Neutrophil (primary cell): Measurements from ENCODE around the gene CRAMP1.
"Not testable (repeated sequence)": the region's sequence is repeated elsewhere in the genome, so short reads cannot be mapped to it uniquely, and the experiment has no call there.

Experiments
- H3K27ac ChIP-seq: fragments of 200-600 bp; sonication (generic); 2 replicates; pipeline ENCODE4 v1.5.1; 2016; ENCODE audit warnings: mild to moderate bottlenecking, moderate library complexity
- H3K27me3 ChIP-seq: fragments of 200-600 bp; sonication (generic); 2 replicates; pipeline ENCODE4 v1.6.0; 2016; ENCODE audit warnings: mild to moderate bottlenecking
- H3K36me3 ChIP-seq: fragments of 200-600 bp; sonication (generic); 2 replicates; pipeline ENCODE4 v1.5.1; 2017
- H3K4me1 ChIP-seq, 2 experiments: fragments of 200-600 bp in 1 of 2; sonication (generic) in 1 of 2; 1 replicate in 1 of 2; 2 replicates in 1 of 2; pipeline versions ENCODE4 v1.5.1 to v1.6.1; 2013 to 2016; ENCODE audit warnings: low read depth in 1 of 2, low read length in 1 of 2, mild to moderate bottlenecking in 1 of 2, moderate library complexity in 1 of 2; ENCODE audit not compliant: control insufficient read depth in 1 of 2, insufficient read depth in 1 of 2
- H3K4me3 ChIP-seq, 2 experiments: fragments of 200-600 bp in 1 of 2; sonication (generic) in 1 of 2; 1 replicate in 1 of 2; 2 replicates in 1 of 2; pipeline ENCODE4 v1.5.1; 2013 to 2016; ENCODE audit warnings: low read depth in 1 of 2, low read length in 1 of 2, mild to moderate bottlenecking in 1 of 2, moderate library complexity in 1 of 2
- H3K9me3 ChIP-seq: fragments of 200-600 bp; sonication (generic); 2 replicates; pipeline ENCODE4 v1.5.1; 2016
- CTCF ChIP-seq: fragments of 200-600 bp; sonication (generic); IDR thresholded peaks from 2 replicates; pipeline ENCODE4 v1.5.1; 2016; ENCODE audit warnings: antibody characterized with exemption

CRAMP1 gene

GRCh38 chr16:1696863-1697262 is 84.7 kb downstream of the CRAMP1 start:
- Histone ChIP-seq H3K27me3 (no peaks in the 10 kb centered on the region), H3K9me3 (no peaks in the 10 kb centered on the region), H3K4me3 (no peak overlapping the region), H3K4me1 (no peaks in the 10 kb centered on the region), H3K27ac (no peak overlapping the region), H3K36me3 (peaks cover 32% of the 10 kb centered on the region)
- no peak for TF ChIP-seq CTCF

GRCh38 chr16:1698680-1699079 is 86.5 kb downstream of the CRAMP1 start:
- no peak for TF ChIP-seq CTCF
- Histone ChIP-seq H3K36me3 (peaks cover 16% of the 10 kb centered on the region), H3K27ac (no peak overlapping the region), H3K27me3 (no peaks in the 10 kb centered on the region), H3K4me1 (no peaks in the 10 kb centered on the region), H3K9me3 (no peaks in the 10 kb centered on the region), H3K4me3 (no peak overlapping the region)

GRCh38 chr16:1700246-1700645 is 88.1 kb downstream of the CRAMP1 start:
- Histone ChIP-seq H3K4me1 (peaks cover 6 to 7% of the 10 kb centered on the region in 2 experiments), H3K4me3 (no peak overlapping the region), H3K27me3 (no peaks in the 10 kb centered on the region), H3K36me3 (peaks cover 16% of the 10 kb centered on the region), H3K27ac (no peak overlapping the region), H3K9me3 (no peaks in the 10 kb centered on the region)
- TF ChIP-seq CTCF = no peak

- peaks cover 9% of the 10 kb centered on the region in 2 experiments for H3K4me1 ChIP-seq
- H3K36me3 ChIP-seq = peaks cover 16% of the 10 kb centered on the region
- H3K9me3 ChIP-seq = no peaks in the 10 kb centered on the region
- no peak overlapping the region for H3K27ac ChIP-seq
- no peaks in the 10 kb centered on the region for H3K27me3 ChIP-seq
- TF ChIP-seq CTCF = no peak
- no peak overlapping the region for H3K4me3 ChIP-seq
Measured at GRCh38 chr16:1701216-1701878, 89.2 kb downstream of the CRAMP1 start.

- Histone ChIP-seq H3K4me1 (peaks cover 23 to 31% of the 10 kb centered on the region in 2 experiments), H3K27ac (peak overlapping the region; percentile 95), H3K4me3 (peak overlapping the region; percentile 95 to 97)
- not testable (repeated sequence) for H3K9me3 ChIP-seq, H3K27me3 ChIP-seq, H3K36me3 ChIP-seq
Measured at GRCh38 chr16:1705324-1705687, 93.1 kb downstream of the CRAMP1 start.

GRCh38 chr16:1705688-1706385 is 93.7 kb downstream of the CRAMP1 start, which contains the start of gene MAPK8IP3:
TSS of gene MAPK8IP3 (plus strand) at chr16:1706195. CDS start at chr16:1706340, 145 bp downstream.
- peak; percentile 100 for TF ChIP-seq CTCF
- H3K27ac ChIP-seq = peak within 1 kb of the TSS; percentile 95
- peak within 1 kb of the TSS; percentile 95 to 97 for H3K4me3 ChIP-seq
- H3K9me3 ChIP-seq = no peaks in the 10 kb centered on the region
- peaks cover 23 to 31% of the 10 kb centered on the region in 2 experiments for H3K4me1 ChIP-seq
- H3K36me3 ChIP-seq = no peaks in the 10 kb centered on the region
- H3K27me3 ChIP-seq = no peaks in the 10 kb centered on the region
